Adrenal gland (tissue), 5 donors: ENCODE measurements around the gene PBX1.

Experiments
- CTCF ChIP-seq, 6 experiments: fragments of 450-650 bp in 4 of 6; fragments of 200-600 bp in 2 of 6; sonication (generic) in 1 of 6; IDR thresholded peaks; 1 replicate in 5 of 6; 2 replicates in 1 of 6; pipeline versions ENCODE4 v1.5.1 to v1.8.0; 2016 to 2021; ENCODE audit warnings: antibody characterized with exemption in 6 of 6, mild to moderate bottlenecking in 2 of 6, moderate library complexity in 1 of 6
- POLR2A ChIP-seq, 2 donors: fragments of 450-650 bp; IDR thresholded peaks; one replicate each; pipeline ENCODE4 v1.6.1; 2017; ENCODE audit warnings: antibody characterized with exemption in 2 of 2, mild to moderate bottlenecking in 2 of 2, moderate library complexity in 1 of 2
- donor health status: DM: no; HTN: no; CAD: no.

GRCh38 chr1:164718821-164719220, 159.8 kb downstream of the PBX1 start:
- no peak for TF ChIP-seq CTCF (IDR thresholded peaks at IDR 0.05)
- no peak for TF ChIP-seq POLR2A (IDR thresholded peaks at IDR 0.05)
